Spinal cord (tissue), 10 donors: ENCODE results near the gene GRPR. TPM values are rescaled to one million over a fixed set of nuclear protein-coding genes. Genes with fewer than 3 reads are reported as not detected.

ENCODE experiments used
- DNase-seq, 6 donors: peaks; one replicate each; pipeline versions ENCODE4 v3.0.0 to v3.0.0-alpha.2; 2013 to 2015; ENCODE audit warnings: low spot score in 6 of 6, low read depth in 4 of 6
- H3K27ac ChIP-seq: one replicate; pipeline ENCODE4 v1.5.1; 2013; ENCODE audit warnings: low read depth, low read length, control low read depth
- H3K27me3 ChIP-seq: one replicate; pipeline ENCODE4 v1.6.1; 2013; ENCODE audit warnings: low read length; ENCODE audit not compliant: control insufficient read depth, insufficient read depth
- H3K36me3 ChIP-seq: one replicate; pipeline ENCODE4 v1.6.1; 2013; ENCODE audit warnings: low read length; ENCODE audit not compliant: control insufficient read depth, insufficient read depth
- H3K4me1 ChIP-seq: one replicate; pipeline ENCODE4 v1.6.1; 2013; ENCODE audit warnings: low read length; ENCODE audit not compliant: control insufficient read depth, insufficient read depth
- H3K4me3 ChIP-seq: one replicate; pipeline ENCODE4 v1.5.1; 2013; ENCODE audit warnings: low read depth, low read length, control low read depth
- H3K9me3 ChIP-seq: one replicate; pipeline ENCODE4 v1.6.1; 2013; ENCODE audit warnings: low read length; ENCODE audit not compliant: control insufficient read depth, insufficient read depth
- WGBS: methylation state at CpG from one replicate; pipeline ENCODE4 v1.1.5; 2013; ENCODE audit warnings: missing lambda C conversion rate; ENCODE audit not compliant: insufficient coverage; 5-methylcytosine and 5-hydroxymethylcytosine counted together
- polyA plus RNA-seq, 2 donors: library from polyadenylated mRNA; unstranded; fragments of 120-200 nt; gene quantifications; one replicate each; pipeline ENCODE4 v1.2.1, GENCODE V29; 2013; ENCODE audit not compliant: insufficient read length in 2 of 2
- total RNA-seq, 2 donors: library from RNA; depleted of rRNA in 1 of 2; stranded (reverse); fragments of 120-200 nt in 1 of 2; fragments of >200 nt in 1 of 2; gene quantifications; one replicate each; pipeline versions ENCODE4 v1.2.3 to v1.2.4, GENCODE V29; 2013 to 2014
- donor health status: healthy.

The GRPR gene
- total and polyA plus RNA-seq, 4 donors, result 0.47 to 2.8 (median 0.60) TPM

DNA sequence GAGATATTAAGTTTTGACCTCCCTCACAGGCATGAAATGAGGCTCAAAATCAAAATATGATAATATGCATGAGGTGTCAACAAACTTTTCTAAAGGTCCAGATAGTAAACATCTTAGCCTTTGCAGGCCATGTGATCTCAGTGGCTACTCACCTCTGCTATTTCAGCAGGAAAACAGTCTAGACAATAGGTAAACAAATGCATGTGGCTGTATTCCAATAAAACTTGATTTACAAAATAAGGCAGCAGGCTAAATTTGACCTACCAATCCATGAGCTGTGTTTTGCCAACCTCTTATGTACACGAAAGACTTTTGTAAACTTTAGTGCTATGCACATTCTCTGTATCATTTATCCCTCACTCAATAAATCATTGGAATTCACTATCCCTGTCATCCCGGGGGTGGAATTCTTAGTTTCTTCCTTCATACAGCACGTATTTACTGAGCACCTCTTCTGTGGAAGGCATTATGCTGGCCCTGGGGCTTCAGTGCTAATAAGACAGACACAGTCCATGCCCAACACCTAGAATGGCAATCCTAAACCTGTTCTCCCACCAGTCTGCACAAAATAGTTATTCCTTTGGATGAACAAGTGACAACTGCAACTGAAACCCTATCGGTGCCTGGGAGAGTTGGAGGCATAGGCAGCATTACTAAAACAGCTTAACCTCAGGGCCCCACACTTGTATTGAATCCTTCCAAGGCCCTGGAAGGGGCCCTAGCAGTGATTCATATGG, 63.8 kb downstream of the GRPR start:
- WGBS, result 73% methylated on average over 3 of the region's 4 CpGs
- no peaks in the 10 kb centered on the region for H3K36me3 ChIP-seq
- no peaks in the 10 kb centered on the region for H3K9me3 ChIP-seq
- DNase-seq, result no peak
- H3K4me1 ChIP-seq, result no peaks in the 10 kb centered on the region
- H3K27ac ChIP-seq, result no peak overlapping the region
- H3K4me3 ChIP-seq, result no peak overlapping the region
- peaks cover 21% of the 10 kb centered on the region for H3K27me3 ChIP-seq

DNA sequence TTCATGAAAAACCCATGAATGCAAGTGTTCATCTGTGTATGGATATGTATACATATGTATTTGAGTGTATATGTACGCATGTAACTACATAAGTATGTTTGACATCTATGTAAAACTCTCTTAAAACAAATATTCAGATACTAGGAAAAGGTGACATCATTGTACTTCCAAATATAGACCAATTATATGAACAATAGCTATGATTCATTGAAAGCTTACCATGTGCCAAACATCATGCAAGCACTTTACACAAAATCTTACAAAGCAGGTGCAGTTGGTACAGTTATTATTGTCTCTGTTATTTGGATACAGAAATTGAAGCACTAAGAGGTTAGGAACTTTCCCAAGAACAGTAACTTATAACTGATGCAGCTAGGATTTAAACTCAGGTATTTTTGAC, 65.3 kb downstream of the GRPR start:
- no peaks in the 10 kb centered on the region for H3K36me3 ChIP-seq
- H3K4me1 ChIP-seq, result no peaks in the 10 kb centered on the region
- peaks cover 21% of the 10 kb centered on the region for H3K27me3 ChIP-seq
- H3K27ac ChIP-seq, result no peak overlapping the region
- WGBS, result no CpG with 5 or more reads among the region's 1 CpG
- H3K4me3 ChIP-seq, result no peak overlapping the region
- no peaks in the 10 kb centered on the region for H3K9me3 ChIP-seq
- DNase-seq, result no peak

DNA sequence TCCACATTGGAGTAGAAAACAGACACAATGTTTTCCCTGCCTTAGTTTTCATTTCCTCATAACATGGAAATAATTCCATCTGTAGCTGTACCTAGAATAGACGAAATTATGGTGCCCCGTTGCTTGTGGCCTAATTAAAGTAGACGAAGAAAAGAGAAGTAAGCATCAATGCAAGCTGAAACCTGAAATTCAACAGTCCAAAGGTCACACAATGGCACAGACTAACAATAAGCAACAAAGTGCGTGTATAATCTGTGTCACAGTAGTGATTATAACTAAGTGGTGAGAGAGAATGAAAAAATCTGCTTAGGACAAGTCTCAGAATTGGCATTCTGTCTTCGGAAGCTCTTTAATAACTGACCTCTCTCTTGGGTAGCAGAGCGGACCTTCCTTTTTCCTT, 68.2 kb downstream of the GRPR start:
- Histone ChIP-seq H3K27ac (no peak overlapping the region), H3K4me3 (no peak overlapping the region), H3K27me3 (peaks cover 12% of the 10 kb centered on the region), H3K9me3 (no peaks in the 10 kb centered on the region), H3K36me3 (no peaks in the 10 kb centered on the region), H3K4me1 (no peaks in the 10 kb centered on the region)
- 85% methylated on average over 4 of the region's 6 CpGs for WGBS
- DNase-seq, result no peak

DNA sequence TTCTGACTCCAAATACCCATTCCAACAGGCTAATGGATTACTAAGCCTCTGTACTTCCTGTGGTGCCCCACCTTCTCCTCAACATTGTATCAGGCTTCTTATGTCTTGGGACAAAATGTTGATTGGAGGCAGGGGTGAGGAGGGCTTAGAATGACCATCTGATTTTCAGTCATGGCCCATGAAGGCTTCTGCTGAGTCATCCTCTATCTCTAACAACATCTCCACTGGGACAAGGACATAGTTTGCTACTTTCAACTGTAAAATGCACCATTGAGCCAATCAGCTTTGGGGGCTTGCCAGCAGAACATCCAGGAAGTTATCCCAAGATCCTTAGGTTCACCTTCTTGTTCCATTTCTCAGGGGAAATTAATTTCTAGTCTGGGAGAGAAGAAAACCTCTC, 73.5 kb downstream of the GRPR start:
- Histone ChIP-seq H3K36me3 (no peaks in the 10 kb centered on the region), H3K4me3 (no peak overlapping the region), H3K9me3 (no peaks in the 10 kb centered on the region), H3K27me3 (peaks cover 6% of the 10 kb centered on the region), H3K27ac (no peak overlapping the region), H3K4me1 (no peaks in the 10 kb centered on the region)
- DNase-seq, result no peak

DNA sequence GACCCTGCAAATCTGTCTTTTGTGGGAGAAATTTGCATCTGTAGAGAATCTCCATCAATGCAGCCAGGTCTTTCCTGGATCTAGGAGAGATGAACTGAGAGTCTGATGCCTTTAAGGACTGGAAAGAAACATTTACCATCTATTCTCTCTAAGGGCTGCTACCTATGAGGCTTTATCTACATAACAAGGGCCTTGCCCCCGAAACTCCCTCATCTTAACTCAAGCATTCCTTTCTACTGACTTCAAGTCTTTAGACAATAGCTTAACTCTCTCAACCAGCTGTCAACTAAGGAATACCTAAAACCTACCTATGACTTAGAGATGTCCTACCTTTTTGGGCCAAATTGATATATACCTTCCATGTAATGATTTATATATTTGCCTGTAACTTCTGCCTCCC, 76.0 kb downstream of the GRPR start:
- Histone ChIP-seq H3K36me3 (no peaks in the 10 kb centered on the region), H3K9me3 (no peaks in the 10 kb centered on the region), H3K27ac (no peak overlapping the region), H3K27me3 (peaks cover 13% of the 10 kb centered on the region), H3K4me3 (no peak overlapping the region), H3K4me1 (no peaks in the 10 kb centered on the region)
- 40% methylated on average over 1 of the region's 1 CpG for WGBS
- no peak for DNase-seq

DNA sequence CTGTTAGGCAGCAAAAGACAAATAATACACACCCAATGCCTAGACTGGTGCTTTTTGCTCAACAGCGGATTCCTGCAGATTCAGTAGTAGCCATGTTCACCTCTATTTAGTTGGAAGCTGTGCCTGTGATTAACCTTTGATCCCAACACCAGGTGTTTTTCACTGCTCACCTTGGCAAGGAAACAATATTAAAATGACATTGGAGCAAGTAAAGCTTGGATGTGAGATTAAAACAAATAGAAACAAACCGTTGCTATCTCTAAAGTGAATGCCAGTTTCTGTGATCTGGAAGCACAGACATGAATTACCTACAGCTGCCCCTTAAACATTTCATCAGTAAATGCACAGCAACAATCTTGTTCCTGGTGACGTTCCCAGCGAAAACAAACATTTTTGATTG, 79.6 kb downstream of the GRPR start:
- Histone ChIP-seq H3K4me1 (no peaks in the 10 kb centered on the region), H3K9me3 (no peaks in the 10 kb centered on the region), H3K27ac (no peak overlapping the region), H3K27me3 (peaks cover 12% of the 10 kb centered on the region), H3K4me3 (no peak overlapping the region), H3K36me3 (no peaks in the 10 kb centered on the region)
- no peak for DNase-seq
- no CpG with 5 or more reads among the region's 4 CpGs for WGBS

Other genes starting within 250 kb of the GRPR start
- under 1 TPM in 1 of 2 donors, not detected in 1; 0.11 TPM for gene MAGEB17, start 43.9 kb downstream of the GRPR start, total RNA-seq
- gene MAGEB17, start 43.9 kb downstream of the GRPR start, polyA plus RNA-seq, result under 1 TPM; 0.30 to 0.54 TPM